NCI-H2171 treated with DMSO at 0.1 percent for 48 hours (cell line): ENCODE results near the gene CASTOR2.
"Not testable (repeated sequence)": the region's sequence is repeated elsewhere in the genome, so short reads cannot be mapped to it uniquely, and the experiment has no call there.

Experiments used
- DNase-seq: peaks from one replicate; lab custom pipeline; 2025; lab: John Stamatoyannopoulos, UW

The CASTOR2 gene

GRCh38 chr7:75054744-75055143 is 90.2 kb downstream of the CASTOR2 start:
- DNase-seq = no peak

GRCh38 chr7:75055155-75055554 is 90.7 kb downstream of the CASTOR2 start:
- no peak for DNase-seq

- DNase-seq = no peak
Measured at GRCh38 chr7:75055830-75056772, 91.6 kb downstream of the CASTOR2 start.

GRCh38 chr7:75058406-75058805 is 93.9 kb downstream of the CASTOR2 start:
- no peak for DNase-seq

- DNase-seq = no peak
Measured at GRCh38 chr7:75064291-75064690, 99.8 kb downstream of the CASTOR2 start.

- DNase-seq = no peak
Measured at GRCh38 chr7:75064801-75065200, 100.3 kb downstream of the CASTOR2 start.

GRCh38 chr7:75066521-75066920 is 102.0 kb downstream of the CASTOR2 start:
- DNase-seq = no peak

GRCh38 chr7:75072981-75073283 is 108.4 kb downstream of the CASTOR2 start:
- no peak for DNase-seq

GRCh38 chr7:75074262-75074641 is 109.7 kb downstream of the CASTOR2 start:
- DNase-seq = not testable (repeated sequence)
